Activated CD8-positive, alpha-beta memory T cell treated with anti-CD3 and anti-CD28 coated beads for 24 hours (primary cell): ENCODE measurements around the gene RIMBP3B.
"Not testable (repeated sequence)": the region's sequence is repeated elsewhere in the genome, so short reads cannot be mapped to it uniquely, and the experiment has no call there.

Source experiments
- DNase-seq: peaks from one replicate; pipeline ENCODE4 v3.0.0-alpha.2; 2020

Gene RIMBP3B

GRCh38 chr22:21418974-21419638 is 35.6 kb downstream of the RIMBP3B start:
- not testable (repeated sequence) for DNase-seq

GRCh38 chr22:21420180-21420763 is 36.7 kb downstream of the RIMBP3B start:
- not testable (repeated sequence) for DNase-seq

GRCh38 chr22:21424084-21424709 is 40.6 kb downstream of the RIMBP3B start:
- DNase-seq, result not testable (repeated sequence)

GRCh38 chr22:21434378-21435233 is 51.1 kb downstream of the RIMBP3B start:
- DNase-seq, result not testable (repeated sequence)

GRCh38 chr22:21435998-21436810 is 52.7 kb downstream of the RIMBP3B start:
- peak; percentile 30 for DNase-seq

- DNase-seq, result not testable (repeated sequence)
These were observed 54.5 kb downstream of the RIMBP3B start for GRCh38 chr22:21438013-21438412.
